Measurements from ENCODE around the gene ABLIM1.

GRCh38 chr10:114534571-114534981, 123.5 kb downstream of the ABLIM1 start:
- TF ChIP-seq CTCF (conservative IDR thresholded peaks at IDR 0.05; ENCODE audit: low read depth in 2 of 2) (no peak), POLR2AphosphoS5 (IDR thresholded peaks at IDR 0.05; ENCODE audit: low read depth) (no peak), EZH2 (IDR thresholded peaks at IDR 0.05; ENCODE audit: low read depth, unreplicated experiment) (no peak), STAT1 (IDR thresholded peaks at IDR 0.05; ENCODE audit: unreplicated experiment) (no peak), ZNF114 (CRISPR knock-in tag; IDR thresholded peaks at IDR 0.05) (no peak), CREB1 (CRISPR knock-in tag; IDR thresholded peaks at IDR 0.05; ENCODE audit: low read depth) (no peak), ETS1 (IDR thresholded peaks at IDR 0.05) (no peak), JUNB (IDR thresholded peaks at IDR 0.05; ENCODE audit: unreplicated experiment) (no peak), REST (IDR thresholded peaks at IDR 0.05; ENCODE audit: unreplicated experiment) (no peak), EZH2phosphoT487 (IDR thresholded peaks at IDR 0.05; ENCODE audit: unreplicated experiment) (no peak), NANOG (IDR thresholded peaks at IDR 0.05; ENCODE audit: borderline replicate concordance) (no peak), ZNF331 (CRISPR knock-in tag; IDR thresholded peaks at IDR 0.05; ENCODE audit: low read depth) (no peak)
